CD4-positive, alpha-beta T cell treated with Interleukin-1 beta for 1 hour (primary cell): ENCODE measurements around the gene TCP11.

Source experiments
- DNase-seq, 2 donors: peaks; one replicate each; pipeline ENCODE4 v3.0.0-alpha.2; 2020 to 2022

Gene TCP11

DNA sequence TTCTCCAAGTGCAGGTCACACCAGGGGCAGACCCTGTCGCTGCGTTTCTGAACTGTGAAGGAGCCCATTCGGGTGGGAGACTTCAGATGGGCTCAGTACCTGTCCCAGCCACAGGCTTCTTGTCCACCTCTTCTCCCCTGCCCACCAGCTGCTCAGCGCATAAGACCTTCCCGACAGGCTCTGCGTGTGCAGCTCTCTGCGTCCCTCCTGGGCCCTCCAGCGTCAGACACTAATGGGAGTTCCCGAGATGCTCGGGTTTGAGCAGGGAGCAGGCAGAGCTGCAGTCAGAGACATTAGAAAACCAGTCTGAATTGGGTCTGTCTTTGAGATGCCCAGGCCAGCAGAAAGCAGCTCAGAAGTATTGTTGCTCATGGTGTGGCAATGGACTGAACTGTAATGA is 50.4 kb downstream of the TCP11 start:
- no peak for DNase-seq

DNA sequence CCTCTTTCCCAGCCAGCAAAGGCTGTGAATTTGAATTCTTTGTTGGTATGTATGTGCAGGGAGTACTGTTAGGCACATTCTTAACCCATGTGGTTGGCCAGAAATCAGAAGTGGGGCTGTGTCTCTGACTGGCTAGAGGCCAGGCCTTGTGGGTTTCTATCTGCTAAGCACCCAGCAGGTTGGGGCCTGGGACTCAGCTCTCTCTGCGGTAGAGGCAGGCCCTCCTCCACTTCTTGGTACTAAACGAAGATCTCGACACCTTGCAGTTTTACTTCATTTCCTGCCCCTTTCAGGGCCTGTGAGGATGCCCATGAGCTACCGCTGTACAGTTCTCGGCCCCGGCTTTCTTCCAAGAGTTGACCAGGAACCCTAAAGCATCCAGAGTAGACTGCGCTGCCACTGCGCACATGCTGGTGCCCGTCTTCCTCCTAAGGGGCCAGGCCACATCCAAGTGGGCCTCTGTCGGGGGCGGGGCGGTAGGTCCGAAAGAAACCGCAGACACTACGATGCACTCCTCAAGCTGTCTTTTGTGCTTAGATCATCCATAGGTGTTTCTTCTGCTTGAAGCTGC is 51.1 kb downstream of the TCP11 start:
- DNase-seq, result no peak

DNA sequence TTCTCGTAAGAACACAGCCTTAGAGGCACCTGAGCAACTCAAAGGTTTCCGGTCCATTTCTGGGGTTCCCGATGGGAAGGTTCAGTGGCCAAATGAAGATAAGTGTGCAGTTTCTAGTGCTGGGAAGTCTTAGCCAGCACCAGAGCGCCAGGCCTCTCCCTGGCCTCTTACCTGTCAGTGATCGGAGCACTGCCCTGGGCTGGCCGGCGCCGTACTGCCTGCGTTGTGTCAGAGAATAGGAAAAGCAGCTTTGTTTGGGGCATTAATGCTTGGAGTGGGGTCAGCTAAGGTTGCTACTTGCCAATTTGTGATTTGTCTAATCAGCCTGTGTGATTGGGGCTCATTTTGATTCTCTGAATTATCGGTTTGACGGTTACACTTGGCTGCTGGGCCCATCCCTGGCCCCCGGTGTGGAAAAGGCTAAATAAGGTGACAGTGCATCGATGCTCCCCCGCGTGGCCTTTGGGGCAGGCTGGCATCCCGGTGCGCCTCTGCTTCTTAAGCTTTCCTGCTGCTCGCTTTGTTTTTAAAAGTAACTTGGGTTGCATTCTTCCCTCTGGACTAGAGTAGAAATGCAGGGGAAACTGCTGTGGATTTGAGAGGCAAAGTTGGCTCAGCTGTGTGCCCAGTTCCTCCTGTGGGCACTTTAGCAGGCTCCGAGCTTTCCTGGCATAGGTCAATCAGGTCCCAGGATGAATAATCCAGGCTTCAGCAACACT is 51.8 kb downstream of the TCP11 start:
- no peak for DNase-seq

DNA sequence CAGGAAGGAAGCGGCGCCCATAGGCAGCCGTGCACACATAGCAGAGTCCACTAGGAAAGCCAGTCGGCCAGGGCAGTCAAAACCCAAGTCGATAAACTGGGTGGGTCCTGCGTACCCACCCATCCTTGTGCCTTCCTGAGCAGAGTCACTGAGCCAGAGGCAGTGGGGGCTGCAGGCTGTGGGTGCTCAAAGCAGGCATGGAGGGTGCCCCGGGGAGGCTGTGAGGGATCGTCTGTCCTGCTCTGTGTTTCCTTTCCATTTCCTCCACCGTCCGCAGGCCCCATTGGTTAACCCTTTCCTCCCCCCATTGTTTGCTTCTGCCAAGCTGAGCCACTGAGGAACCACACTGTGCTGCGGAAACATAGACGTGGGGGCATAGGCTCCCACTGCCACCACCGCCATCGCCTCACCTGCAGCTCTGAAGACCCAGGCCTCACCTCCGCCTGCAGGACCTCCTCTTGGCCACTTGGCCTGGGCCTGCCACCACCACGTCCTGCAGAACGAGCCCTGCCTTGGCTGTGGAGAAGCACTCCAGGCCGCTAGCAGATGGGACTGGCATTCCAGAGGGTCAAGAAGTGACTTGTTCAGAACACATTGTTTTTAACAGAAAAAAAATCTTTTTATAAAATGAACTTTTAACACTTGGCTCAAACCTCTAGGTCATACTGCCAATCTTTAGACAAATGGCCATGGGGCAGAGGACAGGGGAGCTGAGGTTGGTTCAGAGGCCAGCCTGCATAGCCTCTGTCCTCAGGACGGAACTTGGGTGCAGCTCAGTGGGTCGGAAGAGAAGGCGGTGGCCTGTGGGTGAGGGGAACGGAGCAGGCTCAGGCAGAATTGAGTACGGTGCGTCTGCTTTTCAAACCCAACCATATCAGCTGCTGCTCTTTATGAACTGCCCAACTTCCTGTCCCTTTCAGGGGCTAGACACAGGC is 52.6 kb downstream of the TCP11 start:
- no peak for DNase-seq

DNA sequence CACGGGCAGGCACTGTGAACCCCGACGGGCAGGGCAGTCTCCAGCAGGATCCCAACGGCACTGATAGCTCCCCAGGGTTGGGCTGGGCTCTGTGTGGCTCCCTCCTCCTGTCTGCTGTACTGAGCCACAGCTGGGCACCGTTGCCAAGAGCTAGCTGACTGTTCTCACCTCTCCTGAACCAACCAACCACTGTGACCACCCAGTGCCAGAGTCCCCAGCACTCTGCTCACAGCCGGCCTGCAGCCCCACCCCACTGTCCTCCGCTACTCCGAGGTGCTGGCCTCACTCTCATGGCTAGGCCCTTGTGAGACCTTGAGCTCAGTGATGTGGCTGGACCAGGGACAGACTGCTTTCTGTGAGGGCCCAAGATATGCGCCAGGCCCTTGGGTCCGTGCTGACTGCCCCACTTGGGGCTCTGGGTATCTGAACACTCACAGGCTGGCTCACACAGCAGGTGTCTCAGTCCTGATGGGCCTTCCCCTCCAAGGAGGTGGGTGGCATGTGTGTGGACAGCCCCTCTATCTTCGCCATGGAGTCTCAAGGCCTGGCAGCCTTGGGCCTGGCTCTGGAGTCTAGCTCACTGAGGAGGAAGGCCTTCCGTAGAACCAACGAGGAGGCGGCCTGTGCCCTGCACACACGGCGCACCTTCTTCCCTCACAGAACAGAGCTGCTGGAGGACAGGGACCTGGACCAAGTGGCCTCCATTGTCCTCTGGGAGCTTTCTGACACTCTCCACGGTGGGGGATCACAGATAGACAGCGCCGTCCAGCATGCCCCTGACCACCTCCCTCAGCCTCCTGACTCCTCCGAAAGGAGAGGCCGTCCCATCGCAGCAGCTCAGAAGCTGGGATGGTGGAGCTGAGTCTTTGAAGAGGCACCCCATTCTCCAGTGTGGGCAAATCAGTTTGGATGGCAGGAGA is 53.5 kb downstream of the TCP11 start:
- DNase-seq, result no peak

DNA sequence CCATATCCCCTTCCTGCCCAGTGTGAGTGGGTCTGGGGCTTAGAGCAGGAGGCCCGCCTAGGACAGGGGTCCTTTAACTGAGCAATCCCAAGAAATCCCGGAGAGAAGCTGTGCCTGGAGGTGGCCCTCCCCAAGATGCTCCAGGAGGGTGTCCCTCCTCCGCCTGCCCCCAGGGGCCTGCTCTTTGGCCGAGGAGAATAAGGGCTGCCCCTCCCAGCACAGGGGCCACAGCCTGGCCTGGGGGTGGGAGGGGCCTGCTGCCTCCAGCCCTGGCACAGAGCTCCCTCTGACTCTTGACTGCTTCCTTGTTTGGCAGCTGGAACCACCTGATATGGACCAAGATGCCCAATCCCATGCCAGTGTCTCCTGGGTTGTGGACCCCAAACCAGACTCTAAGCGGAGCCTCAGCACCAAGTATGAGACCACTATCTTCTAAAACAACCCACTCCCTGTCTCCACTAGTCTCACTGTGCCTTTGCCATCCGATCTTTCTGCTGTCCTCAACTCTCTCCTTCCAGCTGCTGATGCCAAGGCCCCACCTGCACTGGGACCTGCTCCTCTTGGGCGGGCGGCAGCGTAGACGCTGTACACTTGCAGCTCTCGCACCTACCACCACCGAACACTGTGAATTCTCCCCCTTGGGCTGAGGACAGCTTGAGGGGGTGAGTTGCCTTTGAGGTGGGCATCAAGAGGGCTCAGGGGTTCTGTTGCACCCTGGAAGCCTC is 54.3 kb downstream of the TCP11 start:
- DNase-seq, result no peak

DNA sequence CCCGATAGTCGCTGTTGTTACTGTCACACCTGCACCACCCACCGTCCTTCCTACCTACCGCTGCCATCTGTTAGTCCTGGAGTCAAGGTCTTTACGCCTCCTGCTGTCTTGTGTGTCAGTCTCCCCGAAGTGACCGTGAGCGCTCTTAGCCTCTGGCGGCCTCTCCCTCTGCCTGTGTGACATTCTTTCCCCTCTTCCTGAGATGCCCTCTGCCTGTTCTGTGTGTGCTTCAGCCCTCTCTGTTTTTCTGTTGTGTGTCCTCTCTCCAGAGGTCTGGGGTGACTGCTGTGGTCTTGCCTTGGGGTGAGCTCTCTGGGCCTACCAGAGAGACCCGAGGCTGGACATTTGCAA is 54.9 kb downstream of the TCP11 start:
- no peak for DNase-seq

DNA sequence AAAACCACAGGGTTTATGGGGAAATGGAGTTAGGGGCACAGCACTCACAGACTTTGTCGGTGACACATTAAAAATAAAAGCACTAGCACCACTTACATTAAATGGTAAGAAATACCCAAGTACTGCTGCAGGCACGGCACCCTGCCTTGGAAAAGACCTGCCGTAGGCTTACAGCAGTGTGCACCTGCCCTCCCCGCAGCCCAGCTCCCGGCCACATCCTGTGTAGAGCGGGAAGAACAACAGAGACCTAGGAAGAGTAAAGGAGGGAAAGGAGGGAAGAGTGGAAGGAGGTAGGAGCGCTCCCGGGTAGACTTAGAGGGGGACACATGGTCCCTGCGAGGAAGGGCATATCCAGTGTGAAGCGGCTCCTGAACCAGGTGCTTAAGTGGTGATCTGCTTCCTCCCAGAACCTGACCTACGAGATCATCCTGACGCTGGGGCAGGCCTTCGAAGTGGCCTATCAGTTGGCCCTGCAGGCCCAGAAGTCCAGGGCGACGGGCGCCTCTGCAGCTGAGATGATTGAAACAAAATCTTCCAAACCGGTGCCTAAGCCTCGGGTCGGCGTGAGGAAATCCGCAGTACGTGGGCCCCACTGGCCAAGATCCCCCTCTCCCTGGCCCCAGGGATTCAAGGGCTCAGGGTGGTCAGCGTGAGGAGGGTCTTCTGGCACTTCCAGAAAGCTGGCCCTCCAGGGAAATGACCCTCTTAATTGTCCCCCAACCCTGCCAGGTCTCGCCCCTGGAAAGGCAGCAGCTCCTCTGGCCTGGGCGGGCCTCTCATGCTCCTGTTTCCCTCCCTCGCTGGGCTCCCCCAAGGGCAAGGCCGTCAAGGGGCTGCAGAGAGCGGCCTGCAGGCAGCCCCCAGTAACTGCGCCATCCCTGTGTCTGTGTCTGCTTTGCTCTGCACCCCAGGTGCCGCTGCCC is 55.5 kb downstream of the TCP11 start:
- DNase-seq, result no peak

DNA sequence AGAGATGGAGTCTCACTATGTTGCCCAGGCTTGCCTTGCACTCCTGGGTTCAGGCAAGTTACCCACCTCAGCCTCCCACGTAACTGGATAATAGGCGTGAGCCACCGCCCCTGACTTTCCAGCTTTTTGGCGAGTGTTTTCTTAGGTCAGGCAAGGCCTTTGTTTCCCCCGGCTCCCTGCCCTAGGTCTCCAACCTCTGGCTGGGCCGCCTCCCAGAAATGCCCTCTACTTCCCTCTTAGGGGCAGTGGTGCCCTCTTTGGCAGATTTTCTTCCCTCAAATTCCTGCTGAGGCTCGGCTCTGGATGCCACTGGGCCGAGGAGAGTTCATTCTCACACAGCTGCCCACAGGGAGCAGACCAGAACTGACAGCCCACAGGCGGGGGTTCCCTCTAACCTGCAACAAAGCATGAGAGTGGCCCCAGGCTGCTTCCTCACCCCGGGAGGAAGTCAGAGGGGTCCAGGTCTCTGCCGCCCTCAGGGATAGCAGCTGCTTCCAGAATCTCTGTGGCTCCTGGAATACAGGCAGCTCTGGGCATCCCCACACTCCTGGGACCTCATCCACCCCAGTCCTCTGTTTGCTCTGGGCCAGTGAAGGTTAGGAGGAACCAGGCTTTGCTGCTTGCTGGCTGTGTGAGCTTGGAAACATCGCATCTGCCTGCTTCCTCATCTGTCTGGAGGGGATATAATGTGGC is 56.5 kb downstream of the TCP11 start:
- DNase-seq, result no peak

DNA sequence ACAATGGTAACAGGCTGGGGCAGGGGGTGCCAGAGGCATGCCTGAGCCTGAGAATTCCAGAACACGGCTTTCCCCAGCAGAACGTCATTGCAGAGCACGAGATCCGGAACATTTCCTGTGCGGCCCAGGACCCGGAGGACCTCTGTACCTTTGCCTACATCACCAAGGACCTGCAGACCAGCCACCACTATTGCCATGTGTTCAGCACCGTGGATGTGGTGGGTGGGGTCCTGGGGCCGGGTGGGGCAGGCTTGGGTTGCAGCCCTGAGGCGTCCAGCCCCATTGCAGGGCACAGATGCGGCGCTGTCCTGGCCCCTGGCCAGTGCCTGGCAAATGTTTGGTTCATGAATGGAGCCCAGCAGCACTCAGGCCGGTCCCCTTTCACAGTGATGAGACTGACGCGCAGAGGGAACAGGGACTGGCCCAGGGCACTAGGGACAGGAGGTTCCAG is 57.1 kb downstream of the TCP11 start:
- DNase-seq, result no peak

DNA sequence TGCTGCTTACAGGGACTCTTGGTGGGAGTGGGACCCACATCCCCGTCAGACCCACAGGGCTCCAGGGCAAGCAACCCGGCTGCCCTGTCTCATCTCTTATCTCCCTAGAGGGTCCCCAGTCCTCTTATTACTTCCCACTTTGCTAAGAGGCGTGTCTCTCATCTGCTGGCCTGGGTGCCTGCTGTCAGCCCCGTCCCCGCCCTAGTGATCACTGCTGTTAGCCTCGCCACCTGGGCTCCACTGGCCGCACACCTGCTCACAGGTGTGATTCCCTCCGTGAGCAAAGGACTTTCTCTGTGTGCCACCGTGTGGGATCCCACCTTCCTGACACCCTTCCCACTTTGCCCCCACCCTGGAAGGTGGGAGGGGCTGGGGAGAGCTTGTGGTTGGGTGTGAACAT is 57.6 kb downstream of the TCP11 start:
- DNase-seq, result no peak

DNA sequence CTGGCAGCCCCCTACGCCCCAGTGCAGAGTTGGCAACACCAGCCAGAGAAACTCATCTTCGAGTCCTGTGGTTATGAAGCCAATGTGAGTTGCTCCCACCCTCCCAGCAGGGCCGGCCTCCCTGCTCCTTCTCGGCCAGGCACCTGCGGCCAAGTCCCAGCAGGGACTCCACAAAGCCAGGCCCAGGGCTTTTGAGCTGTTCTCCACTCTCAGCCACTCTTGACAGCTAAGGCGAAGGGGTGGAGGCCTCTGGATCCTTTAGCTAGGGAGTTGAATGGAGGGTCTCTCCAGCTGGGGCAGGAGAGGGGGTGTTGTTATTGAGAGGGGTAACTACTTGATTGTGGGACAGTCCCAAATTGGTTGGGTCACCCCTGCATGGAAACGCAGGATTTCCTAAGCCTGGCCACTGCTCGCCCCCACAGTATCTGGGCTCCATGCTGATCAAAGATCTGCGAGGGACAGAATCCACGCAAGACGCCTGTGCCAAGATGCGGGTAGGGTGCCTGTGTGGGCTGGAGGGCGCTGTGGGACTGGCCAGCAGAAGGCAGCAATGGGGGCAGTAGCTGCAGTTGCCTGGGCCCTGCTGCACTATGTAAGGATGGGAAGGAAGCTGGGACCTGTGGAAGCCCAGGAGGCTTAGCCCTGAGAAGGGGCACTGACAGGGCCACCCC is 58.3 kb downstream of the TCP11 start:
- DNase-seq, result no peak

DNA sequence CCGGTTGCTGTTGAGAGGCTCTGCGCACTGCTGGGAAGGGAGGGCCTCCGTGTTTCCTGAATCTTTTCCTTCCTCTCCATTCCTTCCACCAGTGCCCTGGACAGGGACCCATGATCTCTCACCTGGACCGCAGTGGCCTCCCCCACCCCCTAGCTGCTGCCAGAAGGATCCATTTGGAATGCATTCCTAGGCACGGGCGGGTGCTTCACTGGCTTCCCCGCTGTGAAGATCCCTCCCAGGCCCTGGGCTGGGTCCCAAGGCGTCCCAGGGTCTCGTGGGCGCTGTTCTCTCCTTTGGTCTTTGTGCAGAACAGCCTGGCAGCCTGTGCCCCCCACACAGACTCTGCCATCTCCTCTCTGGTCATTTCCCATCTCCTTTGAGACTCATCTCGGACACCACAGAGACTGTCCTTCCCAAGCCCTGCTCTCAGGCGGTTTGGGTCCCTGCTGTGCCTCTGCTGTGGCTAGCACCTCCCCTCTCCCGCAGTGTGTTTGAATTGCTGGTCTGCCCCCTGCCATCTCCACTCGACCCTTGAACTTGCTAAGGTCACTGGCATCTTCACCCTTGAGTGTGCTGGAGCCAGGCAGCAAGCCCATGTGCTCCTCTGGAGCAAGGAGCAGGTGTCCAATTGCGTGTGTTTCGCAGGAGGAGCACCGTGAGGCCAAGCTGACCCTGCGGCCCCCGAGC is 59.0 kb downstream of the TCP11 start:
- DNase-seq, result no peak

DNA sequence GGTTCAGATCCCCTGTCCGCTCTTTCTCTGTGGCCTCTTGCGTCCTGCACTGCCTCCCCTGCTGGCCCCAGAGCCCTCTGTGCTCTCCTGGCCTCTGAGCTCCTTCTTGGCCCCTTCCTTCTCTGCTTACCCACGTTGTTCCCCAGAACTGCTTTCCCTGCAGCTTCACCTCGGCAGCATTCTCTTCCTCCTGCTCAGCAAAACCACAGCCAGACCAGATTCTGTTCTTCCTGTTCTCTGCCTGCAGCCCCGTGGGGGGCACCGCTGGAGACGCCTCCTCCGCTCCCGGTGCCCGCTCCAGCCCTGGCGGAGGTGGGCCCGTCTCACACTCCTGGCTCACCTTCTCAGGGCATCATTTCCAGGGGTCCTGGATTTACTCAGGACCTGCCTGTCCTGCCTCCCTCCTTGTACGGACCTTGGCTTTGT is 59.7 kb downstream of the TCP11 start:
- peak in 1 of 2 donors; percentile 5 for DNase-seq

DNA sequence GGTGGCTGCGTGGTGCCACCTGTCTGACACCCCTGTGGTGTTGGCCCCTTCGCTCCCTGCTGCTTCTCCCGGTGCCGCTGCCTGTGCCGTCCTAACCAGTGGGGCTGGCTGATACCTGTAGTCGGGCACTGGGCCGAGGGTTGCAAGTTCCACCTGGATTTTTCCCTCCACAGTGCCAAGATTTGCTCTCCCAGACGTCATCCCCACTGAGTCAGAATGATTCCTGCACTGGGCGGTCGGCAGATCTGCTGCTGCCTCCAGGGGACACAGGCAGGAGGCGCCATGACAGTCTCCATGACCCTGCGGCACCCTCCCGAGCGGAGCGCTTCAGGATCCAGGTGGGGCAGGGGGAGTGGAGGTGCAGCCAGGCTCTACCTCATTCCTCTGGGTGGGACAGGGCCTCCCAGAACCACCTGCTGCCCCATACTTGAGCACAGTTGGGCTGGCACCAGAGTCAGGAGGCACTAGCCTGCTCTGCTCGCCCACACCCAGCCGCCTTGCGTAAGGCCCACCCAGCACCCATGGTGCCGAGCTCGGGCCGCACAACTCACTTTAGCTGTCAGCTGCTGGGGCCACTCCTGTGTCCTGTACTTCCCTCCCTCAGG is 60.2 kb downstream of the TCP11 start:
- DNase-seq, result no peak

DNA sequence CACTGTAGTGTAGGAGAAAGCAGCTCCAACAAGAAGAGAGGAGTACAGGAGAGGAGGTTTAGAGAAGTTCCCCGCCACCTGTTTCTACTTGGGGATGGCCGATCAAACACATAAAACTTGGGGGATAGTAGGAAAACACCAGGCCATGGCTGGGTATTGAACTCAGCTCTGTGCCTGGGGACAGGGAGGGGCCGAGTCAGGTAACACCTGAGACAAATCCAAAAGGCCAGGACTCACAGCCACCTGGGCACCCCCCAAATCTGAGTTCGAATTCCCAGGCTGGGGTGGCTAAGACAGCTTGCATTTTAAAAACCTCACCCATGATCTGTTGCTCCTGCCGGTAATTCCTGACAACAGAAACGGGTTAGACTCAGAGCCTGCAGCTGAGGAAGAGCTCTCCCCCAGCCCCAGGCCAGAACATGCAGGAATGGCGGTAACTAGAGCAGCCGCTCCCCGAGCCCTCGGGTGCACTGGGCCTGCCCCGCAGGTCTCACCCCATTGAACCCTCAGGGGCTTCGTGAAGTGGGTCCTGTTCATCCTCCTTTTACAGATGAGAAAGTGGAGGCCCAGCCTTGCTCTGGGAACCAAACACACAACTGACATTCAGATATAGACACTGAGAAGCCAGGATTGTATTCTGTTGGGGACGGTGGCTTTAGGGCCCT is 61.0 kb downstream of the TCP11 start:
- DNase-seq, result no peak

DNA sequence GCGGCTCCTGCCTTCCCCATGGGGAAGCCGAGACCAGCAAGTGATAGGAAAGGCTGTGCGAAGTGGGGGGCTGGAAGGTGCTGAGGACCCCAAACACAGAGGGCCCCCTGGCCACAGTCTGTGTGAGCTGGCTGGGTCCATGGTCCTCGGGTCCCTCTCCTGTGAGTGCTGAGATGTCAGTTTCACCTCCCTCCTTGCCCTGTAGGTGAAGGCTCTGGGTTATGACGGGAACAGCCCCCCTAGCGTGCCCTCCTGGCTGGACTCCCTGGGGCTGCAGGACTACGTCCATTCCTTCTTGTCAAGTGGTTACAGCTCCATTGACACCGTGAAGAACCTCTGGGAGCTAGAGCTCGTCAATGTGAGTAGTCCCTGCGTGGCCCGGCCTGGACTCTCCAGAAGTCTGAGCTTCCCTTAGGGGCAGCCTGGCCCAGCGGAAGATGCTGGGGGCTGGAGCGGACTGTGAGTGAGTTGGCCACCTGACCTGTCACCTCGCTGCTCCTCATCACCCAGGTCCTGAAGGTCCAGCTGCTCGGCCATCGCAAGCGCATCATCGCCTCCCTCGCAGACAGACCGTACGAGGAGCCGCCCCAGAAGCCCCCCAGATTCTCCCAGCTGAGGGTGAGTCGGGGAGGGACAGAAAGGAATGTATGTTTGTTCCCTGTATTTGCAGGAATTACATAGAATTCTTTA is 61.7 kb downstream of the TCP11 start:
- no peak for DNase-seq
